ENCODE results near the gene MAP3K10. TPM values are rescaled to one million over a fixed set of nuclear protein-coding genes. Genes with fewer than 3 reads are reported as not detected.

The MAP3K10 gene
- total and polyA plus RNA-seq, 9 of the 15 experiments (the other 6 are each of a cell fraction or from before 2014, with no cell fraction given), result 0.01 to 8.0 (median 2.7) TPM; not detected in 1

- TF ChIP-seq ZNF609 (CRISPR knock-in tag; IDR thresholded peaks at IDR 0.05; ENCODE audit: borderline replicate concordance), result no peak
- no peak for TF ChIP-seq NR1H2 (CRISPR knock-in tag; IDR thresholded peaks at IDR 0.05)
- TF ChIP-seq NELFE (IDR thresholded peaks at IDR 0.05; ENCODE audit: insufficient read depth, insufficient read length), result no peak
- no peak for TF ChIP-seq SRSF7 (optimal IDR thresholded peaks at IDR 0.05; ENCODE audit: low read depth, low read length)
- TF ChIP-seq NFATC3 (IDR thresholded peaks at IDR 0.05), result no peak
- TF ChIP-seq ZSCAN29 (IDR thresholded peaks at IDR 0.05), result 0 out of 2 replicates have a peak, but pooled peaks have one; percentile 20
- no peak for TF ChIP-seq NR2F6 (CRISPR knock-in tag; IDR thresholded peaks at IDR 0.05)
- no peak for TF ChIP-seq GMEB1 (CRISPR knock-in tag; IDR thresholded peaks at IDR 0.05)
- no peak for TF ChIP-seq TCF15 (CRISPR knock-in tag; IDR thresholded peaks at IDR 0.05)
- no peak for TF ChIP-seq PURB (CRISPR knock-in tag; IDR thresholded peaks at IDR 0.05; ENCODE audit: low read depth)
- TF ChIP-seq SMARCB1 (IDR thresholded peaks at IDR 0.05; ENCODE audit: insufficient read length, low read depth), result no peak
- TF ChIP-seq GABPB1 (CRISPR knock-in tag; IDR thresholded peaks at IDR 0.05), result peak; percentile 70; the same call in 1 of the 2 replicates
- TF ChIP-seq BCL6 (CRISPR knock-in tag; IDR thresholded peaks at IDR 0.05), result 0 out of 2 replicates have a peak, but pooled peaks have one; percentile 16
- no peak for TF ChIP-seq ZFP30 (CRISPR knock-in tag; IDR thresholded peaks at IDR 0.05; ENCODE audit: borderline replicate concordance)
- peak; percentile 60; the same call in 1 of the 2 replicates for TF ChIP-seq JUND (IDR thresholded peaks at IDR 0.05; ENCODE audit: borderline replicate concordance, low read depth, low read length)
- no peak for TF ChIP-seq JUND (tag; IDR thresholded peaks at IDR 0.05; ENCODE audit: borderline replicate concordance, low read depth, low read length)
- TF ChIP-seq TAF9B (IDR thresholded peaks at IDR 0.05; ENCODE audit: partially characterized antibody), result no peak
- no peak for TF ChIP-seq PBX2 (CRISPR knock-in tag; IDR thresholded peaks at IDR 0.05; ENCODE audit: low read depth)
- TF ChIP-seq PBX2 (tag; conservative IDR thresholded peaks at IDR 0.05; ENCODE audit: low read depth), result no peak
These were observed 40.6 kb downstream of the MAP3K10 start (continued) for GRCh38 chr19:40231544-40232424.

Measured in K562 (cell line).